Stomach (tissue), 4 donors: ENCODE measurements around the gene FADS2.

Experiments
- POLR2A ChIP-seq, 4 donors: fragments of 450-650 bp; IDR thresholded peaks; one replicate each; pipeline ENCODE4 v1.6.1; 2016; ENCODE audit warnings: antibody characterized with exemption in 4 of 4, control low read depth in 2 of 4, mild to moderate bottlenecking in 1 of 4, moderate library complexity in 1 of 4
- POLR2AphosphoS5 ChIP-seq, 3 donors: sonication (generic); formaldehyde crosslinking; IDR thresholded peaks; one replicate each; pipeline ENCODE4 v1.6.1; 2016; ENCODE audit warnings: antibody characterized with exemption in 3 of 3
- TF ChIP-seq, protein P1 (sequence below), 7 experiments: fragments of 450-650 bp in 4 of 7; fragments of 200-600 bp in 3 of 7; sonication (generic) in 3 of 7; IDR thresholded peaks; one replicate each; pipeline ENCODE4 v1.5.1; 2016 to 2019; ENCODE audit warnings: antibody characterized with exemption in 7 of 7, control low read depth in 2 of 7, mild to moderate bottlenecking in 1 of 7

DNA sequence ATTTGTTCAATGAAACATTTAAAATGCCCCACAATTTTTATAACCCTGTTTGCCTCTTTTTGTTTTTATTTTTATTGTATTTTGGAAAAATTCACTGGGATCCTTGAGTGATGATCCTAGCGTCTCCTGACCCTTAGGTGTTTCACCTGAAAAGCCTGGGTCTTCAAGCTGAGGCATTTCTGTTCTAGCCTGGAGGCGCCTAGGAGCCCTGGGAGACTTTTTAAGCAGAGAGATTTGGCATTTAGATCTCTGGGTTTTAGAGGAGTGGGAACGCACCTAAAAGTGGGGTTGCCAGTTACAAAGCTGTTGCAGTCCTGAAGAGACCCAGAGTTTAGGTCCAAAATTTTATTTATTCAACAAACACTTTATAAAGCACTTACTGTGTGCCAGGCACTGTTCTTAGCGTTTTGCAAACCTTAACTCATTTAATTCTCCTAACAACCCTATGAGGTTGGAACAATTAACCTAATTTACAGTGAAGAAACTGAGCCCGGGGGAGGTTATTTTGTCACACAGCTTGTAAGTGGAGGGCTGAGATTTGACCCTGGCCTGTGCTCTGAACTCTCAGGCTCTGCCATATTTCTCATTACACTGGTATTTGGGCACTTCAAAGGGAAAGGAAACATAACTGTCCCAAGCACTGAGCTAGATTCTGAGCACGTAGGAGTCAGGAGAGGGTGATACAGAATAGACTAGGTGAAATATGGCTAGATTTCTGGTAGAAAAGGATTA is 10.5 kb upstream of the FADS2 start:
- TF ChIP-seq, protein P1, sequence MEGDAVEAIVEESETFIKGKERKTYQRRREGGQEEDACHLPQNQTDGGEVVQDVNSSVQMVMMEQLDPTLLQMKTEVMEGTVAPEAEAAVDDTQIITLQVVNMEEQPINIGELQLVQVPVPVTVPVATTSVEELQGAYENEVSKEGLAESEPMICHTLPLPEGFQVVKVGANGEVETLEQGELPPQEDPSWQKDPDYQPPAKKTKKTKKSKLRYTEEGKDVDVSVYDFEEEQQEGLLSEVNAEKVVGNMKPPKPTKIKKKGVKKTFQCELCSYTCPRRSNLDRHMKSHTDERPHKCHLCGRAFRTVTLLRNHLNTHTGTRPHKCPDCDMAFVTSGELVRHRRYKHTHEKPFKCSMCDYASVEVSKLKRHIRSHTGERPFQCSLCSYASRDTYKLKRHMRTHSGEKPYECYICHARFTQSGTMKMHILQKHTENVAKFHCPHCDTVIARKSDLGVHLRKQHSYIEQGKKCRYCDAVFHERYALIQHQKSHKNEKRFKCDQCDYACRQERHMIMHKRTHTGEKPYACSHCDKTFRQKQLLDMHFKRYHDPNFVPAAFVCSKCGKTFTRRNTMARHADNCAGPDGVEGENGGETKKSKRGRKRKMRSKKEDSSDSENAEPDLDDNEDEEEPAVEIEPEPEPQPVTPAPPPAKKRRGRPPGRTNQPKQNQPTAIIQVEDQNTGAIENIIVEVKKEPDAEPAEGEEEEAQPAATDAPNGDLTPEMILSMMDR (IDR thresholded peaks at IDR 0.05): no peak
- no peak for TF ChIP-seq POLR2A (IDR thresholded peaks at IDR 0.05)
- TF ChIP-seq POLR2AphosphoS5 (IDR thresholded peaks at IDR 0.05): no peak
